Transverse colon (tissue), 4 donors: ENCODE data around the gene SEMA3E. TPM values are rescaled to one million over a fixed set of nuclear protein-coding genes. Genes with fewer than 3 reads are reported as not detected.
"Not testable (repeated sequence)": the region's sequence is repeated elsewhere in the genome, so short reads cannot be mapped to it uniquely, and the experiment has no call there.

ENCODE experiments used
- DNase-seq: peaks from one replicate; pipeline ENCODE4 v3.0.0-alpha.2; 2019
- H3K27ac ChIP-seq, 4 donors: fragments of 200-600 bp; sonication (generic); 2 replicates each; pipeline ENCODE4 v1.5.1; 2016 to 2018; ENCODE audit warnings: inconsistent platforms in 4 of 4
- H3K27me3 ChIP-seq: fragments of 200-600 bp; sonication (generic); 2 replicates; pipeline ENCODE4 v1.5.1; 2017; ENCODE audit warnings: inconsistent platforms
- H3K36me3 ChIP-seq, 4 donors: fragments of 200-600 bp; sonication (generic); 2 replicates each; pipeline ENCODE4 v1.5.1; 2017 to 2019; ENCODE audit warnings: inconsistent platforms in 4 of 4
- H3K4me1 ChIP-seq, 4 donors: fragments of 200-600 bp; sonication (generic); 2 replicates each; pipeline ENCODE4 v1.5.1; 2017 to 2020; ENCODE audit warnings: inconsistent platforms in 4 of 4
- H3K4me3 ChIP-seq, 4 donors: fragments of 200-600 bp; sonication (generic); 1 replicate in 1 of 4; 2 replicates in 3 of 4; pipeline versions ENCODE4 v1.5.1 to v1.6.1; 2017 to 2019; ENCODE audit warnings: inconsistent platforms in 4 of 4
- H3K9me3 ChIP-seq, 2 donors: fragments of 200-600 bp; sonication (generic); 2 replicates each; pipeline ENCODE4 v1.5.1; 2017 to 2019; ENCODE audit warnings: inconsistent platforms in 2 of 2
- EP300 ChIP-seq: sonication (generic); formaldehyde crosslinking; IDR thresholded peaks from one replicate; pipeline ENCODE4 v1.6.1; 2017; ENCODE audit warnings: antibody characterized with exemption, low read depth
- POLR2A ChIP-seq: fragments of 450-650 bp; IDR thresholded peaks from one replicate; pipeline ENCODE4 v1.6.1; 2016; ENCODE audit warnings: antibody characterized with exemption, mild to moderate bottlenecking, moderate library complexity
- POLR2AphosphoS5 ChIP-seq, 3 donors: sonication (generic); formaldehyde crosslinking; IDR thresholded peaks; one replicate each; pipeline ENCODE4 v1.6.1; 2016; ENCODE audit warnings: antibody characterized with exemption in 3 of 3
- WGBS, 2 donors: methylation state at CpG; one replicate each; pipeline ENCODE4 v1.1.5; 2018; ENCODE audit warnings: low coverage in 1 of 2; 5-methylcytosine and 5-hydroxymethylcytosine counted together
- in situ Hi-C, 4 donors: fragments of 200-750 bp; cut with MboI; loops; one replicate each; pipeline versions ENCODE4 v1.15.0 to v1.15.1; 2017; ENCODE audit warnings: low sequenced_read_pairs in 3 of 4, low pct_ligation_motif_present in 1 of 4, low pct_unique_long_range_greater_than_20kb in 1 of 4
- intact Hi-C: fragments of 100-400 bp; cut with DNase I; formaldehyde crosslinking; loops from one replicate; pipeline ENCODE4 v1.15.1; 2023; ENCODE audit warnings: low total_unique reads
- total RNA-seq, 4 donors: library from RNA; depleted of rRNA; stranded (reverse); fragments of >200 nt; gene quantifications; one replicate each; pipeline ENCODE4 v1.1.0, GENCODE V29; 2016
- TF ChIP-seq, protein P1 (sequence below), 5 experiments: fragments of 200-600 bp in 3 of 5; fragments of 450-650 bp in 2 of 5; sonication (generic) in 3 of 5; IDR thresholded peaks; 1 replicate in 2 of 5; 2 replicates in 3 of 5; pipeline ENCODE4 v1.5.1; 2016 to 2017; ENCODE audit warnings: antibody characterized with exemption in 5 of 5, inconsistent platforms in 3 of 5, mild to moderate bottlenecking in 2 of 5, moderate library complexity in 1 of 5

The SEMA3E gene
- total RNA-seq, 4 donors from 2014 or later, result 0.95 to 3.8 (median 1.4) TPM; not detected in 1

- Histone ChIP-seq H3K4me1 (no peaks in the 10 kb centered on the region), H3K27ac (no peak overlapping the region), H3K36me3 (no peaks in the 10 kb centered on the region), H3K27me3 (no peaks in the 10 kb centered on the region), H3K9me3 (no peaks in the 10 kb centered on the region), H3K4me3 (no peak overlapping the region)
- TF ChIP-seq, protein P1, sequence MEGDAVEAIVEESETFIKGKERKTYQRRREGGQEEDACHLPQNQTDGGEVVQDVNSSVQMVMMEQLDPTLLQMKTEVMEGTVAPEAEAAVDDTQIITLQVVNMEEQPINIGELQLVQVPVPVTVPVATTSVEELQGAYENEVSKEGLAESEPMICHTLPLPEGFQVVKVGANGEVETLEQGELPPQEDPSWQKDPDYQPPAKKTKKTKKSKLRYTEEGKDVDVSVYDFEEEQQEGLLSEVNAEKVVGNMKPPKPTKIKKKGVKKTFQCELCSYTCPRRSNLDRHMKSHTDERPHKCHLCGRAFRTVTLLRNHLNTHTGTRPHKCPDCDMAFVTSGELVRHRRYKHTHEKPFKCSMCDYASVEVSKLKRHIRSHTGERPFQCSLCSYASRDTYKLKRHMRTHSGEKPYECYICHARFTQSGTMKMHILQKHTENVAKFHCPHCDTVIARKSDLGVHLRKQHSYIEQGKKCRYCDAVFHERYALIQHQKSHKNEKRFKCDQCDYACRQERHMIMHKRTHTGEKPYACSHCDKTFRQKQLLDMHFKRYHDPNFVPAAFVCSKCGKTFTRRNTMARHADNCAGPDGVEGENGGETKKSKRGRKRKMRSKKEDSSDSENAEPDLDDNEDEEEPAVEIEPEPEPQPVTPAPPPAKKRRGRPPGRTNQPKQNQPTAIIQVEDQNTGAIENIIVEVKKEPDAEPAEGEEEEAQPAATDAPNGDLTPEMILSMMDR (IDR thresholded peaks at IDR 0.05), result no peak
- TF ChIP-seq POLR2A, result no peak
- no peak for TF ChIP-seq EP300
- no peak for TF ChIP-seq POLR2AphosphoS5 (IDR thresholded peaks at IDR 0.05)
- DNase-seq, result no peak
- 80 to 87% methylated on average over 3 to 4 of the region's 4 CpGs for WGBS, 2 donors
- in situ Hi-C loops, result no loop called here
- intact Hi-C loops, result no loop called here
These were observed 182.6 kb downstream of the SEMA3E start for GRCh38 chr7:83466187-83466923.

GRCh38 chr7:83465643-83466042 is 183.3 kb downstream of the SEMA3E start:
- Histone ChIP-seq H3K27me3 (no peaks in the 10 kb centered on the region), H3K36me3 (no peaks in the 10 kb centered on the region), H3K4me3 (no peak overlapping the region), H3K27ac (no peak overlapping the region), H3K4me1 (no peaks in the 10 kb centered on the region), H3K9me3 (no peaks in the 10 kb centered on the region)
- WGBS, 2 donors, result 73 to 82% methylated on average over 4 of the region's 4 CpGs
- TF ChIP-seq, protein P1 (IDR thresholded peaks at IDR 0.05), result no peak
- TF ChIP-seq POLR2AphosphoS5 (IDR thresholded peaks at IDR 0.05), result no peak
- no peak for TF ChIP-seq POLR2A
- TF ChIP-seq EP300, result no peak
- no peak for DNase-seq
- in situ Hi-C loops, result no loop called here
- intact Hi-C loops, result no loop called here

GRCh38 chr7:83461820-83462219 is 187.1 kb downstream of the SEMA3E start:
- H3K27ac ChIP-seq, intact Hi-C loops, H3K9me3 ChIP-seq, H3K36me3 ChIP-seq, DNase-seq, H3K27me3 ChIP-seq, H3K4me3 ChIP-seq, in situ Hi-C loops, H3K4me1 ChIP-seq: not testable (repeated sequence)
- WGBS, 2 donors, result 89% methylated on average over 15 of the region's 15 CpGs; no CpG with 5 or more reads in 1 of the 2 donors

GRCh38 chr7:83459930-83460653 is 188.8 kb downstream of the SEMA3E start:
- H3K36me3 ChIP-seq, in situ Hi-C loops, H3K4me3 ChIP-seq, H3K9me3 ChIP-seq, H3K27me3 ChIP-seq, H3K4me1 ChIP-seq, DNase-seq, H3K27ac ChIP-seq: not testable (repeated sequence)
- 60 to 72% methylated on average over 8 to 18 of the region's 18 CpGs for WGBS, 2 donors
- intact Hi-C loops, result loop anchor here (5.0 kb wide), 1 partner anchor 1567 kb away; no protein-coding TSS in a partner anchor

DNA sequence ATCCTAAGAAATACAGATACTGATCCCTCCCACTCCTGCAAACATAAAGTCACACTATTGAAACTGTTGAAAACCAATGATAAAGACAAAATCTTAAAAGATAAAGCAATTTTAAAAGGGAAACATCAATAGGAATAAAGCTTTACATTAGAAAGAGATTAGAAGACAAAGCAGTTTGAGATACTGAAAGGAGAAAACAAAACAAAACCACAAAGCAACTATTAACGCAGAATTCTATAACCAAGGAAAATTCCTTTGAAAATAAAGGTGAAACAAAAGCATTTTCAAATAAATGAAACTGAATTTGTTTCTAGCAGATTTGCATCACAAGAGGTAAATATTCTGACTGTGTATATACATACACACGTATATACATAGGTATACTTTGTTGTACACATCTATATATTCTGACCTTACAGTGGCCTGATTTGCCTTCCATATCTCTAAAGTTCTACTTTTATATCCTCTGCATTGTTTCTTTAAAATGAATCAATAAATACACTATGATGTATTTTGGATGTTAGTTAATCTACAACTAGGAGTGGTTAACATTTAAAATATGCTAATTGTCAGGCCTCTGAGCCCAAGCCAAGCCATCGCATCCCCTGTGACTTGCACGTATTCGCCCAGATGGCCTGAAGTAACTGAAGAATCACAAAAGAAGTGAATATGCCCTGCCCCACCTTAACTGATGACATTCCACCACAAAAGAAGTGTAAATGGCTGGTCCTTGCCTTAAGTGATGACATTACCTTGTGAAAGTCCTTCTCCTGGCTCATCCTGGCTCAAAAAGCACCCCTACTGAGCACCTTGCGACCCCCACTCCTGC is 189.6 kb downstream of the SEMA3E start:
- WGBS, 2 donors, result 77 to 84% methylated on average over 5 to 6 of the region's 6 CpGs
- DNase-seq, H3K4me3 ChIP-seq, in situ Hi-C loops, H3K27me3 ChIP-seq, H3K4me1 ChIP-seq, H3K27ac ChIP-seq, H3K36me3 ChIP-seq, H3K9me3 ChIP-seq: not testable (repeated sequence)
- intact Hi-C loops, result loop anchor here (5.0 kb wide), 1 partner anchor 1568 kb away; no protein-coding TSS in a partner anchor
